Neural crest cell (in vitro differentiated cells): ENCODE results near the gene CDC16. TPM values are rescaled to one million over a fixed set of nuclear protein-coding genes. Genes with fewer than 3 reads are reported as not detected.

Experiments
- DNase-seq: peaks from one replicate; pipeline ENCODE4 v3.0.0; 2021; ENCODE audit warnings: low read depth, mixed read lengths, low spot score
- H3K27ac Mint-ChIP-seq: one replicate; pipeline ENCODE4 v1.8.0; 2021; ENCODE audit warnings: mild to moderate bottlenecking, mixed read lengths; ENCODE audit not compliant: unreplicated experiment
- H3K27me3 Mint-ChIP-seq: 2 replicates; pipeline ENCODE4 v1.8.0; 2021; ENCODE audit warnings: low read depth, mild to moderate bottlenecking, mixed read lengths
- H3K36me3 Mint-ChIP-seq: 2 replicates; pipeline ENCODE4 v1.8.0; 2021; ENCODE audit warnings: low read depth, mild to moderate bottlenecking, mixed read lengths
- H3K4me1 Mint-ChIP-seq: 2 replicates; pipeline ENCODE4 v1.8.0; 2021; ENCODE audit warnings: mixed read lengths
- H3K4me3 Mint-ChIP-seq: one replicate; pipeline ENCODE4 v1.8.0; 2021; ENCODE audit warnings: mild to moderate bottlenecking, mixed read lengths
- H3K9me3 Mint-ChIP-seq: 2 replicates; pipeline ENCODE4 v1.8.0; 2021; ENCODE audit warnings: mixed read lengths
- total RNA-seq: library from RNA; stranded (reverse); gene quantifications from 2 replicates; pipeline ENCODE4 v1.2.1, GENCODE V29; 2021
- TF ChIP-seq, protein P1 (sequence below): fragments of 200-600 bp; sonication (generic); conservative IDR thresholded peaks from 2 replicates; pipeline ENCODE4 v1.5.0; 2021; ENCODE audit warnings: antibody characterized with exemption, mild to moderate bottlenecking

The CDC16 gene
- total RNA-seq, 1 donor from 2014 or later = 72.4 TPM

DNA sequence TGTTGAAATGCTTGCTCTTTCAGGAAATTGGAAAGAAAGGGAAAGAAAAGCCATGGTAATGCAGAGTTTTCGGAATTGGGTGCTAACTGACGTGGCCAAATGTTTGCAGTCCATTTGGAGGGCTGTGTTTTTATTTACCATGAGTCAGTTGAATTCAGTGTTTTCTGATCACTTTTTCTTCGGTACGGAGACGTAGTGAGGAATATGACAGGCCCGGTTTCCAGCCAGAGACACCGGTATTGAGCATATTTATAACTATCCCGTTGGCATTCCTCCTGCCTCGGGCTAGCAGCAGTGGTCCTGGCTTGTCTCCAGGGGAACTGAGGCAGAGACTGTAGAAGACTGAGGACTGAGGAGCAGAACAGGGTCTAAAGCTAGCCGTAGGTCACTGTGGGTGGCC, 1.0 kb downstream of the CDC16 start:
- H3K27me3 Mint-ChIP-seq = peaks cover 13% of the 10 kb centered on the region
- peaks cover 17% of the 10 kb centered on the region for H3K4me1 Mint-ChIP-seq
- peaks cover 4% of the 10 kb centered on the region for H3K9me3 Mint-ChIP-seq
- peaks cover 13% of the 10 kb centered on the region for H3K36me3 Mint-ChIP-seq
- H3K27ac Mint-ChIP-seq = peak overlapping the region; percentile 54
- no peak for DNase-seq
- TF ChIP-seq, protein P1, sequence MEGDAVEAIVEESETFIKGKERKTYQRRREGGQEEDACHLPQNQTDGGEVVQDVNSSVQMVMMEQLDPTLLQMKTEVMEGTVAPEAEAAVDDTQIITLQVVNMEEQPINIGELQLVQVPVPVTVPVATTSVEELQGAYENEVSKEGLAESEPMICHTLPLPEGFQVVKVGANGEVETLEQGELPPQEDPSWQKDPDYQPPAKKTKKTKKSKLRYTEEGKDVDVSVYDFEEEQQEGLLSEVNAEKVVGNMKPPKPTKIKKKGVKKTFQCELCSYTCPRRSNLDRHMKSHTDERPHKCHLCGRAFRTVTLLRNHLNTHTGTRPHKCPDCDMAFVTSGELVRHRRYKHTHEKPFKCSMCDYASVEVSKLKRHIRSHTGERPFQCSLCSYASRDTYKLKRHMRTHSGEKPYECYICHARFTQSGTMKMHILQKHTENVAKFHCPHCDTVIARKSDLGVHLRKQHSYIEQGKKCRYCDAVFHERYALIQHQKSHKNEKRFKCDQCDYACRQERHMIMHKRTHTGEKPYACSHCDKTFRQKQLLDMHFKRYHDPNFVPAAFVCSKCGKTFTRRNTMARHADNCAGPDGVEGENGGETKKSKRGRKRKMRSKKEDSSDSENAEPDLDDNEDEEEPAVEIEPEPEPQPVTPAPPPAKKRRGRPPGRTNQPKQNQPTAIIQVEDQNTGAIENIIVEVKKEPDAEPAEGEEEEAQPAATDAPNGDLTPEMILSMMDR = no peak
- H3K4me3 Mint-ChIP-seq = peak overlapping the region; percentile 96

- peaks cover 14% of the 10 kb centered on the region for H3K36me3 Mint-ChIP-seq
- TF ChIP-seq, protein P1 = no peak
- peaks cover 17% of the 10 kb centered on the region for H3K4me1 Mint-ChIP-seq
- H3K27ac Mint-ChIP-seq = no peak overlapping the region
- peaks cover 4% of the 10 kb centered on the region for H3K9me3 Mint-ChIP-seq
- H3K4me3 Mint-ChIP-seq = peak overlapping the region; percentile 96
- no peak for DNase-seq
- H3K27me3 Mint-ChIP-seq = peaks cover 11% of the 10 kb centered on the region
These were observed 1.5 kb downstream of the CDC16 start for GRCh38 chr13:114236227-114236626.

GRCh38 chr13:114237415-114238112, 2.9 kb downstream of the CDC16 start:
- TF ChIP-seq, protein P1 = no peak
- no peak overlapping the region for H3K27ac Mint-ChIP-seq
- H3K4me3 Mint-ChIP-seq = peak overlapping the region; percentile 52
- H3K36me3 Mint-ChIP-seq = peaks cover 16% of the 10 kb centered on the region
- peaks cover 3% of the 10 kb centered on the region for H3K27me3 Mint-ChIP-seq
- peaks cover 17% of the 10 kb centered on the region for H3K4me1 Mint-ChIP-seq
- no peak for DNase-seq
- H3K9me3 Mint-ChIP-seq = peaks cover 4% of the 10 kb centered on the region

DNA sequence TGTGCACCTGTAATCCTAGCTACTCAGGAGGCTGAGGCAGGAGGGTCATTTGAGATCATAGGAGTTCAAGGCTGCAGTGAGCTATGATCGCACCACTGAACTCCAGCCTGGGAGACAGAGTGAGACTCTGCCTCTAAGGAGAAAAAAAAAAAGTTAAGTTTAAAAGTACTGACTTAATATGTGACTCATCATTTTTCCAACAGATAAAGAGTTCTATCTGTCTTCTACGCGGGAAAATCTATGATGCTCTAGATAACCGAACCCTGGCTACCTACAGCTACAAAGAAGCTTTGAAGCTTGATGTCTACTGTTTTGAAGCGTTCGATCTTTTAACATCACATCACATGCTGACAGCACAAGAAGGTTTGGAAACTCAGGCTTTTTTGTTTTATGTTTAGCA, 7.2 kb downstream of the CDC16 start:
- peaks cover 4% of the 10 kb centered on the region for H3K4me1 Mint-ChIP-seq
- peaks cover 18% of the 10 kb centered on the region for H3K36me3 Mint-ChIP-seq
- no peak overlapping the region for H3K4me3 Mint-ChIP-seq
- H3K9me3 Mint-ChIP-seq = no peaks in the 10 kb centered on the region
- no peaks in the 10 kb centered on the region for H3K27me3 Mint-ChIP-seq
- no peak for DNase-seq
- TF ChIP-seq, protein P1 = no peak
- H3K27ac Mint-ChIP-seq = no peak overlapping the region

DNA sequence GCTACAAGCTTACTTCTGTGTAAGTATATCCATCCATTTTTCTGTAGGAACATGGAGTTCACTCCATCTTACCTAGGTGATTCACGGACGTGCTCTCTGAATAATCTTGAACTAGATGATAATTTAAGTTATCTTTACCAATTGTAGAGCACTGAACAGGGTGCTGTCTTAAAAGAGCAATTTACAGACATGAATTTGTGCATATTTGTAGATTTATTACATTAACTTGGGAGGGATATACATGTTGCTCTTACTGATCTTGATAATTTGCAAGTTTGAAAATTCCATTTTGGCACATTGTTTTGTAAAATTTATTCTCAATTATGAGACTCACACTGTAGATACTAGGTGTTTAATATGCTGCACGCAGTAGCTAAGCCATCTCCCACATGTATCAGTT, 9.3 kb downstream of the CDC16 start:
- Mint-ChIP-seq H3K4me3 (no peak overlapping the region), H3K27ac (no peak overlapping the region), H3K27me3 (no peaks in the 10 kb centered on the region), H3K4me1 (no peaks in the 10 kb centered on the region), H3K9me3 (no peaks in the 10 kb centered on the region), H3K36me3 (peaks cover 18% of the 10 kb centered on the region)
- TF ChIP-seq, protein P1 = no peak
- no peak for DNase-seq
